ENCODE results near the gene SMIM44. TPM values are rescaled to one million over a fixed set of nuclear protein-coding genes. Genes with fewer than 3 reads are reported as not detected.

SMIM44 gene
- total RNA-seq, 1 experiment from 2014 or later = not detected

DNA sequence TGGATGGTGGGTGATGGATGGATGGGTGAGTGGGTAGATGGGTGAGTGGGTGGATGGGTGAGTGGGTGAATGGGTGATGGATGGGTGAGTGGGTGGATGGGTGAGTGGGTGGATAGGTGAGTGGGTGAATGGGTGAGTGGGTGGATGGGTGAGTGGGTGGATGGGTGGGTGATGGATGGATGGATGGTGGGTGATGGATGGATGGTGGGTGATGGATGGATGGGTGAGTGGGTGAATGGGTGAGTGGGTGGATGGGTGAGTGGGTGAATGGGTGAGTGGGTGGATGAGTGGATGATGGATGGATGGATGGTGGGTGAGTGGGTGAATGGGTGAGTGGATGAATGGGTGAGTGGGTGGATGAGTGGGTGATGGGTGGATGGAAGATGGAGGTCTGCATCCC is 5.7 kb downstream of the SMIM44 start:
- DNase-seq (ENCODE audit: low spot score) = no peak

- no peak for DNase-seq (ENCODE audit: low spot score)
Observed at GRCh38 chr19:3476830-3477229, 6.4 kb downstream of the SMIM44 start.

- DNase-seq (ENCODE audit: low spot score) = no peak
Observed at GRCh38 chr19:3475449-3475848, 7.8 kb downstream of the SMIM44 start.

- no peak for DNase-seq (ENCODE audit: low spot score)
Observed at GRCh38 chr19:3474614-3475013, 8.6 kb downstream of the SMIM44 start.

GRCh38 chr19:3474010-3474409 is 9.2 kb downstream of the SMIM44 start:
- no peak for DNase-seq (ENCODE audit: low spot score)

- no peak for DNase-seq (ENCODE audit: low spot score)
Observed at GRCh38 chr19:3471954-3472655, 11.1 kb downstream of the SMIM44 start.

- DNase-seq (ENCODE audit: low spot score) = no peak
Observed at GRCh38 chr19:3470500-3471128, 12.6 kb downstream of the SMIM44 start.

DNA sequence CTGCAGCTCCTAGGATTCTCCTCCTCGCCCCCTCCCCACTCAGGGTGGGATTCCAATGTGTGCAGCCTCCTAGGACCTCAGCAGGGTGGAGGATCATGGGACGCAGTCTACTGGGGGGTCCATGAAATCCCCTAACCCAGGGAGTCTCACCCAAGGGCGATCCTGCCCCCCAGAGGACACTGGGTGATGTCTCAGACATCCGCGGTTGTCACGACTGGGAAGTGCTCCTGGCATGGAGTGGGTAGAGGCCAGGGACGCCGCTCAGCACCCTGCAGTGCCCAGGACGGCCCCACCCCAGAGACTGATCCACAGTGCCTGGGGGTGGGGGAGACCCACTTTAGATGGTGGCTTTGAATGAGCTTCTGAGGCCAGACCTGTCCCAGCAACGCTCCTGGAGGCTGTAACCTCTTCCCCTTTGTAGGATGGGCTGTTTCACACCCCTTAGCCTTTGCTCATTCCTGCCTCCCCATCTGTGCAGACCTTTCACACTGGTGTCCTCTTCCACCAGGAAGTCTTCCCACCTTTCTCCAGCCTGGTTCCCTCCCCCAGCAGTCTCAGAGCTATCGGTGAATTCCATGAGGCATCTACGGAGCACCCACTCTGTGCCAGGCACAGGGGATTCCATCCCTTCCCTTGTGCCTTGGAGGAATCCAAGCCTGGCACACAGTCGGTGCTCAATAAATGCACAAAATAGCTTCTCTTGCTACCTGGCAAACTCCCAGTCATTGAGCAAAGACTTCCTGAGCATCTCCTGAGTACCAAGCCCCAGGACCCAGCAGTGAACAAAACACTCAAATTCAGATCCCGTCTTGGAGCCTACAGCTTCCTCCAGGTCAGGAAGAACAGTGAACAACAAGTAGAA is 13.4 kb downstream of the SMIM44 start:
- DNase-seq (ENCODE audit: low spot score) = no peak

- DNase-seq (ENCODE audit: low spot score) = no peak
Observed at GRCh38 chr19:3468211-3468610, 15.0 kb downstream of the SMIM44 start.

- no peak for DNase-seq (ENCODE audit: low spot score)
Observed at GRCh38 chr19:3467437-3468198, 15.6 kb downstream of the SMIM44 start.

- DNase-seq (ENCODE audit: low spot score) = no peak
Observed at GRCh38 chr19:3466635-3467034, 16.6 kb downstream of the SMIM44 start.

DNA sequence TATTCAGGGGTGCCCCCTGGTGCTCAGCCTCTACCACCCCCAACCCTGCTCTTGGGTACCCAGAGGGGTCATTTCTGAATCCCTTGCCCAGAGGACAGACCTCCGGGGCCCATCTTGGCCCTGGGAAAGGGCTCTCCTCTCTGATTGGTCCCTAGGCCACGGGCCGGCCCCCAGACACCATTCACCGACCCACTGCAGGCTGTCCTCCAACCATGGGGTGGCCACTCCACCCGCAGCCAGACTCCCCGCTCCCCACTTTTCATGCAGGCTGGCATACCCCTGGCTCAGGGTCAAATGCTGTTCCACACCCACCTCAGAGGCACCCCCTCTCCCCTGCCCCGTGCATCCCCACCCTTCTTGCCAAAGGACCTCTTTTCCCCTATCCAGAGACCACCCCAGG is 17.7 kb downstream of the SMIM44 start:
- DNase-seq (ENCODE audit: low spot score) = no peak

DNA sequence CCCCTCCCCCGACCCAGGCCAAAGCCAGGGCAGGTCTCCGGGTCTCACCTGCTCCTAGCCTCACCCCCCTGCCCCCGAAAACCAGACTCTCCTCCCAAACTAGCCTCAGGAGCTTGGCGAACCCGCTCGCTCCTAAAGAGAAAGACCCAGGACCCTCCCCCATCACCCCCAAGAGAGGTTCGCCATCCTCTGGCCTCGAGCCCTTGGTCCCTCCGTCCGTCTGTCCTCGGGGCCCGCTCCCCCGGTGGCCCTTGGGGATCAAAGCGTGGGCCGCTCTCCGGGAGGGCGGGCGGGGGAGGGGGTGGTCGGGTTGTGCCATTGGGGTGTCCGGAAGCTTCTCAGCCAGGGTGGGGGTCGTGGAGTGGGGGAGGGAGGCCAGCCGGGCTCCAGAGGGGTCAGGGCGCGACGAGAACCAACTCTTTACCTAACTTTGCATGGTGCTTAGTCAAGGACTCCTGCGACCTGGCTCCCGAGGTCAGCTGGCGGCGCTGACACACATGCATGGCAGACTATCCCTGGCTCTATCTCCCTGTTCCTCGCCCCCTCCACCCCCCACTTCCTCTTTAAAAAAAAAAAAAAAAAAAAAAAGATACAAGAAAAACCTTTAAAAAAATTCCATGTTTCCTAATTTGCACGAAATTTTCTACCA is 18.5 kb downstream of the SMIM44 start:
- no peak for DNase-seq (ENCODE audit: low spot score)

GRCh38 chr19:3463714-3464586 is 19.3 kb downstream of the SMIM44 start:
- DNase-seq (ENCODE audit: low spot score) = no peak

DNA sequence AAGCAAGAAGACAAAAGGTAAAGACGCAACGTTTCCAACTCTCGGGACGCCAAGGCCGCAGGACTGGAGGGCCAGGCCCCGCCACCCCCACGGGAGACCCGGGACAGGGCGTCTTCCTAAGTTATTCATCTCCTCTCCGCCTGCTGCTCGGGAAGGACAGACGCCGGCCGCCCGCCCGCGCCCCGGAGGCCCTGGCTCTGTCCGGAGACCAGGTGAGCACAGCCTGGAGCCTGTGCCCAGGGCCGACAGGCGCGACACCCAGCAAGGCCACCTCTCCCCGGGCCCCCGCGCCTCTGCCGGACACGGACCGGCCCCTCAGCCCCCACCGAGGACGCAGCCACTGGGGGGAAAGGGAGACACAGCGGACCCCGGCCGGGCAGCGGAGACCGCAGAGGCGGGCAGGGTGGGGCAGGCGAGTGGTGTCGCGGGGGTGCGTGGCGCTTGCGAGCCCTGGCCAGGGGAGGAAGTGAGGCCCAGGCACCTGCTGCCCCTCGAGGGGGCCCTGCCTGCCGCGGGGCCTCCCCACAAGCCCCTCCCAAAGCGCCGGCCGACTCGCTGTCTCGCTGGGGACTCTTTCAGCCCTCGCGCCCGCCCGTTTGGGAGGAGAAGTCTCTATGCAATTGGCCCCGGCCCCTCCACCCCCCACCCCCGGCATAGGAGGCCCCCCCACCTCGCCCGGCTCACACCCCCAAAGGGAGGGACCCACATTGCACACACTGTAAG is 20.1 kb downstream of the SMIM44 start:
- DNase-seq (ENCODE audit: low spot score) = no peak

- DNase-seq (ENCODE audit: low spot score) = no peak
Observed at GRCh38 chr19:3459965-3460582, 23.2 kb downstream of the SMIM44 start.

DNA sequence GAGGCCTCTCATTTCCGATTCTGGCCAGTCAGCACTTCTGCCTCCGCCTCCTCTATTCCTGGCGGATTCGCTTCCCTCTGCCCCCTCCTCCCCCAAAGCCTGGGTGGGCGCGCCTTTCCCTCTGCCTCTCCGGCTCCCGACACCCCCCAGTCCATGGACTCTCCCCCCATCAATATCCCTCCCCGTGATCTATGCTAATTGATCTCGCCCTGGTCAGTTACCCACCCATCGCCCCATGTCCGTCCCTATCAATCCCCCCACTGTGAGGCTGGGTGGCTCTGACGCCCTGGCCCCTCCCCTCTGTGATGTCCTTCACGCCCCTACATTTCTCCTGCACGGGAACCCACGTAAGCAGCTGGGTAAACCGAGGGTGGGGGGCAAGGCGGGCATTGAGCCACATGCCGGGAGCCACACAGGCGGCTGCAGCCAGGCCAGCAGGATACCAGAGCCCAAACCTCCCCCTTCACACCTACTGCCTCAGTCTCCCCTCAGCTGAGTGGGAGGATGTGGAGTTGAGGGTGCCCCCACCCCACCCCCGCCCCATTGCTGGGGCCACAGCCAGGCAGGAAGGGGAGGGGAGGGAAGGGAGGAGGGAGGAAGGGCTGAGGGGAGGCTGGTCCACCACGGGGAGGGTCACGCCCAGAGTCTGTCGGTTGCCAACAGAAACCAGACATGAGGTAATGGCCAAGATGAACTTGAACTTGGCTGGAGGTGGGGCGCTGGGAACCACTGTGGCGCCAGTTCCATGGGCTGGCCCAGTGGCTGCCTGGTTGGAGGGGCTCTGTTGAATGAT is 24.0 kb downstream of the SMIM44 start:
- peak; percentile 93 for DNase-seq (ENCODE audit: low spot score)

Data from A172 (cell line).